Measurements from ENCODE around the gene KIR2DL3.
"Not testable (repeated sequence)": the region's sequence is repeated elsewhere in the genome, so short reads cannot be mapped to it uniquely, and the experiment has no call there.

KIR2DL3 gene

DNA sequence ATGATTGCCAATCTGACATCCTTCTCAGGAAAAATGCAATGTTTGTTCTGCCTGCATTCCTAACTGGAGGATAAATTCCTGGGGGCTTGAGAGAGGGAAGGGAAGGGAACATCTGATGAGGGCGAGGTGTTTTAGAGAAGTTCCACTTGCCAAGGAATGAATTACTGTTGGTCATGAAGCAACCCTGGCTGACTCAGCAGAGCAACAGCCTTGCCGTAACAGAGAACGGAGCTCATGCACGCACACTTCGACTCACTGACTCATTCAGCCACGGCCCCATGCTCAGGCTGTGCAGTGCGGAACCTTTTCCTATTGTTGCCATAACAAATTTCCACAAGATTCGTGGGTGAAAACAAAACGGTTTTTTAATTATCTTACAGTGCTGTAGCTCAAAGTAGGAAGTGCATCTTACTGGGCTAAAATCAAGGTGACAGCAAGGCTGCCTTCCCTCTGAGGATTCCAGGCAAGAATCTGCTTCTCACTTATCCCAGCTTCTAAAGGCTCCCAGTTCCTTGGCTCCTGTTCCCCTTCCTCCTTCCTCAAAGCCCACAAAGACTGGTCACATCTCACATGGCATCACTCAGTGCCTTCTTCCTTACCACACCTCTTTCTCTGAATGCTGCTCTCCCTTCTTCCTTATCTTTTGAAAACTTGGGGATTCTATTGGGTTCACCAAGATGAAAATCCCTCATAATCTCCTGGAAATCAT, 9.5 kb downstream of the KIR2DL3 start:
- not testable (repeated sequence) for DNase-seq

DNA sequence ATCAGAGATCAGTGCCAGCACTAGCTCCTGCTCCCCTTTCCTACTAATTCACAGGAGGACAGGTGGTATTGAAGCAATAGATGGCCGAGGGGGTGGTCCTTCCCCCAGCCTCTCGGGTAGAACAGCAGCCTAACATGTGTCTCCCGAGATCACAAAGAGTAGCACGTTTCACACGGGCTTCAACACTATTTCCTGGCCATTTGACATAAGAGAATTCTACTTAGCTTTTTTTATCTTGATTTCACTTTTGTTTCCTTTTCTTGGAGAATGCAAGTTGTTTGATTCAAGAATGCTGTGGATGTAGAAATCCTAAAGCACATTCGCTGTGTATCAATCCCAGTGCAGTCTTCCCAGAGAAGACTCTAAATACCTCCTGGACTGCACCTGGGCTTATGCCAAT, 12.0 kb downstream of the KIR2DL3 start:
- DNase-seq, result not testable (repeated sequence)

DNA sequence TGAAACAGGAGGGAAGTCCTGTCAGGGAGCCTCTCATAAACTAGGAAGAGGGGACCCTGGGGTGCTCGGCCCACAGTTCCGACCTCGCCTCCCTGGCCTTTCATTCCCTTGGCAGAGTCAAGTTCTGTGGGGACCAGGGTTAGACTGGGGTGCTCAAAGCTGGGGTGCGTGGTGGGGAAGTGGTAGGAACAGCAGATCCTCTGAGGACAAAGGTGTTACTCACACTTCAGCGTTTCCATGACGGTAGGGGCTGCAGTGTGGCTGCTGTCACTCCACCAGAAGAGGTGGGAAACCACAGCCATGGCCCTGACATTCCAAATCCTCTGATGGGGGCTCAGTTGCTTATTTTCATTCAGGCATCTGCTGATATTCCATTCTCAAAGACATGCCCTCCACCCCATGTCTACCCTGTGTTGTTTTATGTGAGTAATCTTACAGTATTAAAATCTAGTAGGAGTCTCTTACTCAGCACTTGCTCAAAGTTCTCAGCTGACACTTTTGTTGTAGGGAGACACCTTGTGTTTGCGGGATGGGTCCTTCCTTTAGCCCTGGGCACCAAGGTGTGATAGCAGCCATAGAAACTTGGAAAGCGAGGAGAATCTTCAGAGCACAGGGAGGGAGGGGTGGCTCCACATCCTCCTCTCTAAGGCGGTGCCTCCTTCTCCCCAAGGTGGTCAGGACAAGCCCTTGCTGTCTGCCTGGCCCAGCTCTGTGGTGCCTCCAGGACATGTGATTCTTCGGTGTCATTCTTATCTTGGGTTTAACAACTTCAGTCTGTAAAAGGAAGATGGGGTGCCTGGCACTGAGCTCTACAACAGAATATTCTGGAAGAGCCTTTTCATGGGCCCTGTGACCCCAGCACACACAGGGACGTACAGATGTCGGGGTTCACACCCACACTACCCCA, 18.1 kb downstream of the KIR2DL3 start:
- DNase-seq, result not testable (repeated sequence)

DNA sequence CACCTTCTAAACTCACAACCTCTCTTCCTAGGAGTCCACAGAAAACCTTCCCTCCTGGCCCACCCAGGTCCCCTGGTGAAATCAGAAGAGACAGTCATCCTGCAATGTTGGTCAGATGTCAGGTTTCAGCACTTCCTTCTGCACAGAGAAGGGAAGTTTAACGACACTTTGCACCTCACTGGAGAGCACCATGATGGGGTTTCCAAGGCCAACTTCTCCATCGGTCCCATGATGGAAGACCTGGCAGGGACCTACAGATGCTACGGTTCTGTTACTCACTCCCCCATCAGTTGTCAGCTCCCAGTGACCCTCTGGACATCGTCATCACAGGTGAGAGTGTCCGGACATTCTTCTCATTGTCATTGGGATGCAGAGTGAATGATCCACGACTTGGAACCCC, 20.3 kb downstream of the KIR2DL3 start:
- DNase-seq, result not testable (repeated sequence)

DNA sequence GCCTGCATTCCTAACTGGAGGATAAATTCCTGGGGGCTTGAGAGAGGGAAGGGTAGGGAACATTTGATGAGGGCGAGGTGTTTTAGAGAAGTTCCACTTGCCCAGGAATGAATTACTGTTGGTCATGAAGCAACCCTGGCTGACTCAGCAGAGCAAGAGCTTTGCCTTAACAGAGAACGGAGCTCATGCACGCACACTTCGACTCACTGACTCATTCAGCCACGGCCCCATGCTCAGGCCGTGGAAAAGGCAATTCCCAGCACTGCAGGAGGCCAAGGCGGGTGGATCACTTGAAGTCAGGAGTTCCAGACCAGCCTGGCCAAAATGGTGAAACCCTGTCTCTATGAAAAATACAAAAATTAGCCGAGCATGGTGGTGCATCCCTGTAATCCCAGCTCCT, 25.9 kb downstream of the KIR2DL3 start:
- not testable (repeated sequence) for DNase-seq

DNA sequence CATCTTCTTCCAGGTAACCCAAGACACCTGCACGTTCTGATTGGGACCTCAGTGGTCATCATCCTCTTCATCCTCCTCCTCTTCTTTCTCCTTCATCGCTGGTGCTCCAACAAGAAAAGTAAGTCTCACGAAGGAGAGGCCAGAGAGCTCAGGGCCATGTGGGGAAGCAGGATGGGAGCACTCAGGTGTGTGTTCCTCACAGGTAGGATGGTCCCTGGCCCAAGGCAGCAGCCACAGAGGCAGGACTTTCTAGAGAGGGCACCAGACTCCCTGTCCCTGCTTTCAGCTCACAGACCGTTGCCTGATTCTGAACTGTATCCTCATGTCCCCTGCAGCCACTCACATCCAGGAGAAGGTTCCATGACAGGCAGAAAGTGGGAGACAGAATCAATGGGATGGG, 28.2 kb downstream of the KIR2DL3 start:
- not testable (repeated sequence) for DNase-seq

DNA sequence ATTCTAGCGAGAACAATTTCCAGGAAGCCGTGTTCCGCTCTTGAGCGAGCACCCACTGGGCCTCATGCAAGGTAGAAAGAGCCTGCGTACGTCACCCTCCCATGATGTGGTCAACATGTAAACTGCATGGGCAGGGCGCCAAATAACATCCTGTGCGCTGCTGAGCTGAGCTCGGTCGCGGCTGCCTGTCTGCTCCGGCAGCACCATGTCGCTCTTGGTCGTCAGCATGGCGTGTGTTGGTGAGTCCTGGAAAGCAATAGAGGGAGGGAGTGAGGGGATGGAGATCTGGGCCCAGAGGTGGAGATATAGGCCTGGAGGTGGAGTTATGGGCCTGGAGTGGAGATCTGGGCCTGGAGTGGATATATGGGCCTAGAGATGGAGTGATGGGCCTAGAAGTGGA, 31.3 kb downstream of the KIR2DL3 start, which contains the start of gene KIR2DL1:
Gene KIR2DL1 (plus strand): TSS at position 148 of the 400 bp plus-strand sequence. CDS start 58 bp downstream, at position 206.
- not testable (repeated sequence) for DNase-seq

DNA sequence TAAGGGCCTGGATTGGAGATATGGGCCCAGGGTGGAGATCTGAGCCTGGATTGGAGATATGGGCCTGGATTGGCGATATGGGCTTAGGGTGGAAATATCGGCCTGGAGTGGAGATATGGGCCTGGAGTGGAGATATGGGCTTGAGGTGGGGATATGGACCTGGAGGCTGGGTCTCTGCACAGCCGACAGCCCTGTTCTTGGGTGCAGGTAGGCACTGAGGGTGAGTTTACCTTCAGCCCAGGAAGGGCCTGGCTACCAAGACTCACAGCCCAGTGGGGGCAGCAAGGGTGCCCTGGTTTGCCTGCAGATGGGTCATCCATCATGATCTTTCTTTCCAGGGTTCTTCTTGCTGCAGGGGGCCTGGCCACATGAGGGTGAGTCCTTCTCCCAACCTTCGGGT, 32.2 kb downstream of the KIR2DL3 start:
- DNase-seq, result not testable (repeated sequence)

DNA sequence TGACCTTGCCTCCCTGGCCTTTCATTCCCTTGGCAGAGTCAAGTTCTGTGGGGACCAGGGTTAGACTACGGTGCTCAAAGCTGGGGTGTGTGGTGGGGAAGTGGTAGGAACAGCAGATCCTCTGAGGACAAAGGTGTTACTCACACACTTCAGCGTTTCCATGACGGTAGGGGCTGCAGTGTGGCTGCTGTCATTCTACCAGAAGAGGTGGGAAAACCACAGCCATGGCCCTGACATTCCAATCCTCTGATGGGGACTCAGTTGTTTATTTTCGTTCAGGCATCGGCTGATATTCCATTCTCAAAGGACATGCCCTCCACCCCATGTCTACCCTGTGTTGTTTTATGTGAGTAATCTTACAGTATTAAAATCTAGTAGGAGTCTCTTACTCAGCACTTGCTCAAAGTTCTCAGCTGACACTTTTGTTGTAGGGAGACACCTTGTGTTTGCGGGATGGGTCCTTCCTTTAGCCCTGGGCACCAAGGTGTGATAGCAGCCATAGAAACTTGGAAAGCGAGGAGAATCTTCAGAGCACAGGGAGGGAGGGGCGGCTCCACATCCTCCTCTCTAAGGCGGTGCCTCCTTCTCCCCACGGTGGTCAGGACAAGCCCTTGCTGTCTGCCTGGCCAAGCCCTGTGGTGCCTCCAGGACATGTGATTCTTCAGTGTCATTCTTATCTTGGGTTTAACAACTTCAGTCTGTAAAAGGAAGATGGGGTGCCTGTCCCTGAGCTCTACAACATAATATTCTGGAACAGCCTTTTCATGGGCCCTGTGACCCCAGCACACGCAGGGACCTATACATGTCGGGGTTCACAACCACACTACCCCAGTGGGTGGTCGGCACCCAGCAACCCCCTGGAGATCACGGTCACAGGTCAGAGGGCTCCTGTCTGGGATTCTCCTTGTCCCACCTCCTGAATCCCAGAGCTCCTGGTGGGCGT, 33.0 kb downstream of the KIR2DL3 start:
- not testable (repeated sequence) for DNase-seq

DNA sequence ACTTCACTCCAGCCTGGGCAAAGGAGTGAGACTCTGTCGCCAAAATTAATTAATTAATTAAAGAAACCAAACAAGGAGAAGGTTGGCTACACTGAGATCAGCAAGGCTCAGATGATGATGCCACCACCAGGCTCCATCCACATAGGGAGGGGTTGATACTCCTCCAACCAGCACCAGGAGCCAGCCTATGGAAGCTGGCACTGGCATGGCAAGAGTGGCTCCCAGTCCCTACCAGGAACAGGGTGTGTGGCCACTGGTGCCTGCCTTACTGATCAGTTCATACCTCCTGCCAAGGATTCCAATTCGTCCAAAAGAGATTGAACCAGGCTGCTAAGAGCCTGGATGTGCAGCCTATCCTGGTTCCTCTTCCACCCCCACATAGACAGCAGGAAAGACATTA, 34.4 kb downstream of the KIR2DL3 start:
- not testable (repeated sequence) for DNase-seq

DNA sequence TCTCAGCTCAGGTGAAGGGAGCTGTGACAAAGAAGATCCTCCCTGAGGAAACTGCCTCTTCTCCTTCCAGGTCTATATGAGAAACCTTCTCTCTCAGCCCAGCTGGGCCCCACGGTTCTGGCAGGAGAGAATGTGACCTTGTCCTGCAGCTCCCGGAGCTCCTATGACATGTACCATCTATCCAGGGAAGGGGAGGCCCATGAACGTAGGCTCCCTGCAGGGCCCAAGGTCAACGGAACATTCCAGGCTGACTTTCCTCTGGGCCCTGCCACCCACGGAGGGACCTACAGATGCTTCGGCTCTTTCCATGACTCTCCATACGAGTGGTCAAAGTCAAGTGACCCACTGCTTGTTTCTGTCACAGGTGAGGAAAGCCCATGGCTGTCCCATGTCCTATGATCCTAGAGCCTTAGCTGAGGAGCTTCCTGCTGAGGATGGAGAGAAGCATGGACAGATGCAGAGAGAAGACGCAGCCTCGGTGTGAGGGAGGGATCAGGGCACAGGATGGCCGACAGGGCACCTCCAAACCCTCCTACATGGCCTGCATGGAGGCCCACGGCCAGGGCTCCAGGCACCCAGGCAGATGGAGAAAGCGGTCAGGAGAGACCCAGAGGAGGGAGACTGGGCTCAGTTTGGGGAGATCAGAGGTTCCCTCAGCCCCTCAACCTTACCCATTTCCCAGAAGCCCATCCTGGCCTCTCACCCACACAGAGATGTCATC, 36.9 kb downstream of the KIR2DL3 start:
- DNase-seq, result not testable (repeated sequence)

DNA sequence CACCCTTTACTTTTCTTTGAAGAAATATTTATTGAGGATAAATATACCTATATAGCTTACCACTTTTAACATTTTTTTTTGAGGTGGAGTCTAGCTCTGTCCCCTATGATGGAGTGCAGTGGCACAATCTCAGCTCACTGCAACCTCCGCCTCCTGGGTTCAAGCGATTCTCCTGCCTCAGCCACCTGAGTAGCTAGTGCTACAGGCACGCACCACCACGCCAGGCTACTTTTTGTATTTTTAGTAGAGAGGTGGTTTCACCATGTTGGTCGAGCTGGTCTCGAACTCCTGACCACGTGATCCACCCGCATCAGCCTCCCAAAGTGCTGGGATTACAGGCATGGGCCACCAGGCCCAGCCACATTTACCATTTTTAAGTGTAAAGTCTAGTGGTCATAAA, 37.5 kb downstream of the KIR2DL3 start:
- DNase-seq, result not testable (repeated sequence)

DNA sequence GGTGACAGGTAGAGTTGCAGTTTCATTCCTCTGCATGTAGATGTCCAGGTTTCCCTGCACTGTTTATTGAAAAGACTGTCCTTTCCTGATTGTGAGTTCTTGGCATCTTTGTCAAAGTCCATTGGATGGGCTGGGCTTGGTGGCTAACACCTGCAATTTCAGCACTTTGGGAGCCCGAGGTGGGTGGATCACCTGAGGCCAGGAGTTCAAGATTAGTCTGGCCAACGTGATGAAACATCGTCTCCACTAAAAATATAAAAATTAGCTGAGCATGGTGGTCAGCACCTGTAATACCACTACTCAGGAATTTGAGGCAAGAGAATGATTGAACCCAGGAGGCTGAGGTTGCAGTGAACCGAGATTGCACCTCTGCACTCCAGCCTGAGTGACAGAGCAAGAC, 39.5 kb downstream of the KIR2DL3 start:
- DNase-seq, result not testable (repeated sequence)

DNA sequence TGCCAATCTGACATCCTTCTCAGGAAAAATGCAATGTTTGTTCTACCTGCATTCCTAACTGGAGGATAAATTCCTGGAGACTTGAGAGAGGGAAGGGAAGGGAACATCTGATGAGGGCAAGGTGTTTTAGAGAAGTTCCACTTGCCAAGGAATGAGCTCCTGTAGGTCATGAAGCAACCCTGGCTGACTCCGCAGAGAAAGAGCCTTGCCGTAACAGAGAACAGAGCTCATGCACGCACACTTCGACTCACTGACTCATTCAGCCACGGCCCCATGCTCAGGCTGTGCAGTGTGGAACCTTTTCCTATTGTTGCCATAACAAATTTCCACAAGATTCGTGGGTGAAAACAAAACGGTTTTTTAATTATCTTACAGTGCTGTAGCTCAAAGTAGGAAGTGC, 40.6 kb downstream of the KIR2DL3 start:
- not testable (repeated sequence) for DNase-seq

DNA sequence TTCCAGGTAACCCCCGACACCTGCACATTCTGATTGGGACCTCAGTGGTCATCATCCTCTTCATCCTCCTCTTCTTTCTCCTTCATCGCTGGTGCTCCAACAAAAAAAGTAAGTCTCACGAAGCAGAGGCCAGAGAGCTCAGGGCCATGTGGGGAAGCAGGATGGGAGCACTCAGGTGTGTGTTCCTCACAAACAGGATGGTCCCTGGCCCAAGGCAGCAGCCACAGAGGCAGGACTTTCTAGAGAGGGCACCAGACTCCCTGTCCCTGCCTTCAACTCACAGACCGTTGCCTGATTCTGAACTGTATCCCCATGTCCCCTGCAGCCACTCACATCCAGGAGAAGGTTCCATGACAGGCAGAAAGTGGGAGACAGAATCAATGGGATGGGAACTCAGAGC, 44.6 kb downstream of the KIR2DL3 start:
- not testable (repeated sequence) for DNase-seq

DNA sequence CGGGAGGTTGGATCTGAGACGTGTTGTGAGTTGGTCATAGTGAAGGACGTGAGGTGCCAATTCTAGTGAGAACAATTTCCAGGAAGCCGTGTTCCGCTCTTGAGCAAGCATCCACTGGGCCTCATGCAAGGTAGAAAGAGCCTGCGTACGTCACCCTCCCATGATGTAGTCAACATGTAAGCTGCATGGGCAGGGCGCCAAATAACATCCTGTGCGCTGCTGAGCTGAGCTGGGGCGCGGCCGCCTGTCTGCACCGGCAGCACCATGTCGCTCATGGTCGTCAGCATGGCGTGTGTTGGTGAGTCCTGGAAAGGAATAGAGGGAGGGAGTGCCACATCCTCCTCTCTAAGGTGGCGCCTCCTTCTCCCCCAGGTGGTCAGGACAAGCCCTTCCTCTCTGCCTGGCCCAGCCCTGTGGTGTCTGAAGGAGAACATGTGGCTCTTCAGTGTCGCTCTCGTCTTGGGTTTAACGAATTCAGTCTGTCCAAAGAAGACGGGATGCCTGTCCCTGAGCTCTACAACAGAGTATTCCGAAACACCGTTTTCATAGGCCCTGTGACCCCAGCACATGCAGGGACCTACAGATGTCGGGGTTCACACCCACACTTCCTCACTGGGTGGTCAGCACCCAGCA, 47.9 kb downstream of the KIR2DL3 start:
- DNase-seq, result not testable (repeated sequence)

DNA sequence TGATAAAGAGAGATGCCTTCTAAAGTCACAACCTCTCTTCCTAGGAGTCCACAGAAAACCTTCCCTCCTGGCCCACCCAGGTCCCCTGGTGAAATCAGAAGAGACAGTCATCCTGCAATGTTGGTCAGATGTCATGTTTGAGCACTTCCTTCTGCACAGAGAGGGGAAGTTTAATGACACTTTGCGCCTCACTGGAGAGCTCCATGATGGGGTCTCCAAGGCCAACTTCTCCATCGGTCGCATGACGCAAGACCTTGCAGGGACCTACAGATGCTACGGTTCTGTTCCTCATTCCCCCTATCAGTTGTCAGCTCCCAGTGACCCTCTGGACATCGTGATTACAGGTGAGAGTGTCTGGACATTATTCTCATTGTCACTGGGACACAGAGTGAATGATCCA, 49.8 kb downstream of the KIR2DL3 start:
- not testable (repeated sequence) for DNase-seq

DNA sequence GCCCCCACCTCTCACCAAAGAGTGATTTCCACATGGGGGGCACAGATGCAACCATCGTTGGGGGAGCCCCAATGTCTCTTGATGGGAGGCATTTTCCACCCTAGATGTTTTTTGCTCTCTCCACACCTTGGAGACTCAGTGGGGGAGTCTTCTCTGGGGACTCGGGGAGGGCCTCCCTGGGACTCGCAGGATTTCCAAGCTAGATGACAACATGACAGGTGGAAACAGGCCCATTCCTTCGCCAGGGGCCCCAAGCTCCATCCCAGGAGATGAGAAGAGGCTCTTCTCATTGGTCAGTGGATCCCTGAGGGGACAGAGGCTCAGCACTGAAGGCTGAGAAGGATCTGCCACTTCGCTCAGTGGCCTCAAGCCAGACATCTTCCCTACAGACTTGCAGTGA, 52.4 kb downstream of the KIR2DL3 start:
- DNase-seq, result no peak

DNA sequence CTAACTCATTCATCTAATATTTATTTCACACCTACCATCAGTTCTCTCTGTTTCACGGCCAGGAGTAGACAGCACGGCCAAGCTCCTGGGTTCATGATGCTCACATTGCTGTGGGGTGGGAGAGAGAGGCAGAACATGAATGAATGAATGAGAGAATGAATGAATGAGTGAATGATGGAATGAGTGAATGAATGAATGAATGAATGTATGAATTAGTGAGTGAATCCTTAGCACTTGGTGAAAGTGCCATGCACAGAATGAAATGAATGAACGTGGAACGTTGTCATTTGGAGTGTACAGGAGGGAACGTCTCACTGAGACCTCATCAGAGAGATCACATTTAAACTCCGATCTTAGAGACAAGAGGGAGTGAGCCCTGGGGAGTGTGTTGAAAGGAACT, 53.2 kb downstream of the KIR2DL3 start:
- no peak for DNase-seq

DNA sequence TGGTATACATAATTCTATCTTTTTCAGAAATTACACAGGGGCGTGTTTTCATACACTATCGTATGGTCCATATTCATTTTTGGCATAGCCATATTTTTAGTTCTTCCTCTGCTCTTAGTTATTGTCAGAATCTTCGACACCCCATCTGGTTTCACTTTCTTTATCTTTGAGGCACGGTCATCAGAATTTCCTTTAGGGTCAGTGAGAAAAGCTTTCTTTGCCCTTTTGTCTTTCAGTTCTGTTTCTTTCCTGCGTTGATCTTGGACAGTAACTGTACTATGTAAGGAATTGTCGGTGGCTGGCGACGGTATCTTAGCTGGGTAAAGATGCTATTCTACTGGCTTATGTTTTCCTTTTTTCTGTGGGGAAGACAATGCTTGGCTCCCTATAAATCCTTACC, 54.5 kb downstream of the KIR2DL3 start:
- no peak for DNase-seq

DNA sequence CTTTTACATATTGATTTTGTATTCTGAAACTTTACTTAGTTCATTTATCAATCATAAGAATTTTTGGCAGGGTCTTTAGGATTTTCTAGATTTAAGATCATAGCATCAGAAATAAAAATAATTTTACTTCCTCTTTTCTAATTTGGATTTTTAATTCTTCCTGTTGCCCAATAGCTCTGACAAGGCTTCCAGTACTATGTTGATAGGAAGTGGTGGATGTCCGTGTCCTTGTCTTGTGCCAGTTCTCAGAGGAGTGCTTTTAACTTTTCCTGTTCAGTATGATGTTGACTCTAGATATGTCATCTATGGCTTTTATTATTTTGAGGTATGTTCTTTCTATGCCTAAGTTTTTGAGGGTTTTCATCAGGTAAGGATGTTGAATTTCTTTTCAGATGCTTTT, 57.4 kb downstream of the KIR2DL3 start:
- no peak for DNase-seq

Data from NCI-H1417 (cell line).